ENCODE data around the gene TOR3A. TPM values are rescaled to one million over a fixed set of nuclear protein-coding genes. Genes with fewer than 3 reads are reported as not detected.
"Not testable (repeated sequence)": the region's sequence is repeated elsewhere in the genome, so short reads cannot be mapped to it uniquely, and the experiment has no call there.

TOR3A gene, protein sequence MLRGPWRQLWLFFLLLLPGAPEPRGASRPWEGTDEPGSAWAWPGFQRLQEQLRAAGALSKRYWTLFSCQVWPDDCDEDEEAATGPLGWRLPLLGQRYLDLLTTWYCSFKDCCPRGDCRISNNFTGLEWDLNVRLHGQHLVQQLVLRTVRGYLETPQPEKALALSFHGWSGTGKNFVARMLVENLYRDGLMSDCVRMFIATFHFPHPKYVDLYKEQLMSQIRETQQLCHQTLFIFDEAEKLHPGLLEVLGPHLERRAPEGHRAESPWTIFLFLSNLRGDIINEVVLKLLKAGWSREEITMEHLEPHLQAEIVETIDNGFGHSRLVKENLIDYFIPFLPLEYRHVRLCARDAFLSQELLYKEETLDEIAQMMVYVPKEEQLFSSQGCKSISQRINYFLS
- total RNA-seq: 10 to 100 TPM; 17.8 to 40.5 (median 31.4) TPM

DNA sequence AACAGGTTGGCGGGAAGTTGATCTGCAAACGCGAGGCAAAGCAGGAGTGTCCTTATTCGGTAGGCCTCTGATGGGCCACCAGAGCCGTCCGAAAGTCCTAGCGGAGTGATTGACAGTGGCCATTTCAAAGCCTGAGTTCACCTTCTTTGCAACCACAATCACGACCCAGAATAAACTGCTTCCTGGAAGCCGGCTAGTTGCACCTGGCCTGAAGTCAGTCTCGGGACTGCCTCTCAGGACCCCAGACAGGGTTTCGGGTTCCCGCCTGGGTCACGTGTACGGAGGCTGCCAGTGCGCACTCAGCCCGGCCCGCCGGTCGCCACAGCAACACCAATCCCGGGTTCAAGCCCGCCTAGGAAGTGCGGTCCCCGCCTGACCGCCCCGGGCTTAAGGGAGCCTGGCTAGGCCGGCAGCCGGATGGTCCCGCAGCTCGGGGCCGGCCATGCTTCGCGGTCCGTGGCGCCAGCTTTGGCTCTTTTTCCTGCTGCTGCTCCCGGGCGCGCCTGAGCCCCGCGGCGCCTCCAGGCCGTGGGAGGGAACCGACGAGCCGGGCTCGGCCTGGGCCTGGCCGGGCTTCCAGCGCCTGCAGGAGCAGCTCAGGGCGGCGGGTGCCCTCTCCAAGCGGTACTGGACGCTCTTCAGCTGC, at the start of gene TOR3A:
TSS of gene TOR3A (plus strand) at position 384 of the 646 bp plus-strand sequence. CDS start at position 443, 59 bp downstream.
- Histone ChIP-seq H3K4me1 (peaks cover 0 to 41% (median 13%) of the 10 kb centered on the region in 3 donors), H3K4me3 (peak within 1 kb of the TSS; percentile 84 to 97), H3K9me3 (no peaks in the 10 kb centered on the region), H3K27me3 (no peaks in the 10 kb centered on the region), H3K27ac (peak within 1 kb of the TSS; percentile 70 to 92 (median 87)), H3K36me3 (peaks cover 0 to 17% of the 10 kb centered on the region in 2 donors)
- TF ChIP-seq, protein P1, sequence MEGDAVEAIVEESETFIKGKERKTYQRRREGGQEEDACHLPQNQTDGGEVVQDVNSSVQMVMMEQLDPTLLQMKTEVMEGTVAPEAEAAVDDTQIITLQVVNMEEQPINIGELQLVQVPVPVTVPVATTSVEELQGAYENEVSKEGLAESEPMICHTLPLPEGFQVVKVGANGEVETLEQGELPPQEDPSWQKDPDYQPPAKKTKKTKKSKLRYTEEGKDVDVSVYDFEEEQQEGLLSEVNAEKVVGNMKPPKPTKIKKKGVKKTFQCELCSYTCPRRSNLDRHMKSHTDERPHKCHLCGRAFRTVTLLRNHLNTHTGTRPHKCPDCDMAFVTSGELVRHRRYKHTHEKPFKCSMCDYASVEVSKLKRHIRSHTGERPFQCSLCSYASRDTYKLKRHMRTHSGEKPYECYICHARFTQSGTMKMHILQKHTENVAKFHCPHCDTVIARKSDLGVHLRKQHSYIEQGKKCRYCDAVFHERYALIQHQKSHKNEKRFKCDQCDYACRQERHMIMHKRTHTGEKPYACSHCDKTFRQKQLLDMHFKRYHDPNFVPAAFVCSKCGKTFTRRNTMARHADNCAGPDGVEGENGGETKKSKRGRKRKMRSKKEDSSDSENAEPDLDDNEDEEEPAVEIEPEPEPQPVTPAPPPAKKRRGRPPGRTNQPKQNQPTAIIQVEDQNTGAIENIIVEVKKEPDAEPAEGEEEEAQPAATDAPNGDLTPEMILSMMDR (IDR thresholded peaks at IDR 0.05): peak in 1 of 4 experiments; percentile 2
- peak; percentile 82 to 87 for TF ChIP-seq POLR2A (IDR thresholded peaks at IDR 0.05)
- TF ChIP-seq POLR2AphosphoS5 (IDR thresholded peaks at IDR 0.05): peak; percentile 59
- TF ChIP-seq EP300 (IDR thresholded peaks at IDR 0.05): no peak
- peak; percentile 97 for ATAC-seq
- WGBS, 2 donors (ENCODE audit: low coverage in 1 of 2): 2% methylated on average over 6 of the region's 51 CpGs; no CpG with 5 or more reads in 1 of the 2 donors

- no peaks in the 10 kb centered on the region for H3K36me3 ChIP-seq
- WGBS, 2 donors (ENCODE audit: low coverage in 1 of 2): 88 to 100% methylated on average over 1 of the region's 1 CpG
- peaks cover 7 to 97% (median 17%) of the 10 kb centered on the region in 3 donors for H3K4me1 ChIP-seq
- no peaks in the 10 kb centered on the region for H3K27me3 ChIP-seq
- no peaks in the 10 kb centered on the region for H3K9me3 ChIP-seq
- peak overlapping the region in 2 of 4 donors; percentile 18 to 65 for H3K27ac ChIP-seq
- no peak for ATAC-seq
- TF ChIP-seq POLR2AphosphoS5 (IDR thresholded peaks at IDR 0.05) (no peak), POLR2A (IDR thresholded peaks at IDR 0.05) (no peak), EP300 (IDR thresholded peaks at IDR 0.05) (no peak)
- TF ChIP-seq, protein P1 (IDR thresholded peaks at IDR 0.05): no peak
- no peak overlapping the region for H3K4me3 ChIP-seq
Measured at GRCh38 chr1:179034720-179035119, 47.1 kb upstream of the TOR3A start.

GRCh38 chr1:179036844-179037465, 44.9 kb upstream of the TOR3A start:
- Histone ChIP-seq H3K27me3 (no peaks in the 10 kb centered on the region), H3K4me1 (peaks cover 7 to 79% (median 17%) of the 10 kb centered on the region in 3 donors), H3K4me3 (no peak overlapping the region), H3K36me3 (no peaks in the 10 kb centered on the region), H3K9me3 (no peaks in the 10 kb centered on the region), H3K27ac (peak overlapping the region in 3 of 4 donors; percentile 40 to 65 (median 53))
- no peak for TF ChIP-seq EP300 (IDR thresholded peaks at IDR 0.05)
- no peak for TF ChIP-seq POLR2A (IDR thresholded peaks at IDR 0.05)
- TF ChIP-seq POLR2AphosphoS5 (IDR thresholded peaks at IDR 0.05): no peak
- TF ChIP-seq, protein P1 (IDR thresholded peaks at IDR 0.05): no peak
- no peak for ATAC-seq
- WGBS, 2 donors (ENCODE audit: low coverage in 1 of 2): 52 to 67% methylated on average over 2 of the region's 2 CpGs

DNA sequence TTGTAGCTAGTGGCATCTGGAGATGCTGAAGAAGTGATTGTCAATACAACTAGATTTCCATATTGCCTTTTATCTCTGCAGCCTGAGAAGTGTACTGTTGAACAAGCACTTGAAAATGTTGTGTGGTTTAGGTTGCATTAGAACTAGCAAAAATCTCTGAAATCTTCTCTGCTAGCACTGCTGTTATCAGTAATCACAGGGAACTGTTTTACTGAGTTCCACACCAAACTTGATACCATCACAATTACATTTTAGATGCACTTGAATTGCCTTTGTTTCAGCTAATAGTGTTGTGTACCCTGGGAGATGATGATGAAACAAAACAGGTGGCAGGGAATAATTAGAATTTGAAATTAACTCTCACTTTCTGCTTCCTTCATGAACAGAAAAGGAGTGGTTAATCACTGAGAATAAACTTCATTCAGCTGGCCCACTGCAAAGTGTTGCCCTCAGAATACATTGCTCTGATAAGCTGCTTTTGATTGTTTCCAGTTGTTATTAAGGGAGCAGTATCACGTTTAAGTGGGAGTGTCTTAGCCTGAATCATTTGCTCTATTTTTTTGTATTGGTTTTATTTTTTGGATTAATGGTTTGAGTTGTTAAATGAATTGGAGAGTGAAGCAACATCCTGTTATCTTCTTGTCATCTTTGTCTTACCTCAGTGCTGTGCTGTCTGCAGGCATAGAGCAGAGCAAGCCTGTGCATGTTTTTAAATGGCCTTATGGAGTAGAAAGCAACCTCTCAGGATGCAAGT, 43.2 kb upstream of the TOR3A start:
- Histone ChIP-seq H3K27ac (no peak overlapping the region), H3K9me3 (no peaks in the 10 kb centered on the region), H3K4me1 (peaks cover 7 to 61% (median 8%) of the 10 kb centered on the region in 3 donors), H3K27me3 (no peaks in the 10 kb centered on the region), H3K36me3 (no peaks in the 10 kb centered on the region), H3K4me3 (no peak overlapping the region)
- TF ChIP-seq POLR2AphosphoS5 (IDR thresholded peaks at IDR 0.05) (no peak), EP300 (IDR thresholded peaks at IDR 0.05) (no peak), POLR2A (IDR thresholded peaks at IDR 0.05) (no peak)
- TF ChIP-seq, protein P1 (IDR thresholded peaks at IDR 0.05): no peak
- ATAC-seq: no peak
- 37 to 50% methylated on average over 1 of the region's 1 CpG for WGBS, 2 donors (ENCODE audit: low coverage in 1 of 2)

GRCh38 chr1:179039502-179040174, 42.2 kb upstream of the TOR3A start:
- H3K4me3 ChIP-seq, H3K36me3 ChIP-seq, H3K27me3 ChIP-seq, H3K27ac ChIP-seq, ATAC-seq, H3K9me3 ChIP-seq: not testable (repeated sequence)
- 77 to 83% methylated on average over 3 to 5 of the region's 9 CpGs for WGBS, 2 donors (ENCODE audit: low coverage in 1 of 2)
- H3K4me1 ChIP-seq: peaks cover 0 to 52% (median under 1%) of the 10 kb centered on the region in 3 donors

GRCh38 chr1:179040175-179040551, 41.7 kb upstream of the TOR3A start:
- H3K9me3 ChIP-seq, H3K27ac ChIP-seq, H3K27me3 ChIP-seq, H3K4me3 ChIP-seq, ATAC-seq, H3K36me3 ChIP-seq: not testable (repeated sequence)
- WGBS, 2 donors (ENCODE audit: low coverage in 1 of 2): no CpG with 5 or more reads among the region's 27 CpGs
- H3K4me1 ChIP-seq: peaks cover 0 to 47% (median 0%) of the 10 kb centered on the region in 3 donors
